ENCODE measurements around the gene LCE1D. TPM values are rescaled to one million over a fixed set of nuclear protein-coding genes. Genes with fewer than 3 reads are reported as not detected.

The LCE1D gene
- total RNA-seq, 1 experiment from 2014 or later: not detected

DNA sequence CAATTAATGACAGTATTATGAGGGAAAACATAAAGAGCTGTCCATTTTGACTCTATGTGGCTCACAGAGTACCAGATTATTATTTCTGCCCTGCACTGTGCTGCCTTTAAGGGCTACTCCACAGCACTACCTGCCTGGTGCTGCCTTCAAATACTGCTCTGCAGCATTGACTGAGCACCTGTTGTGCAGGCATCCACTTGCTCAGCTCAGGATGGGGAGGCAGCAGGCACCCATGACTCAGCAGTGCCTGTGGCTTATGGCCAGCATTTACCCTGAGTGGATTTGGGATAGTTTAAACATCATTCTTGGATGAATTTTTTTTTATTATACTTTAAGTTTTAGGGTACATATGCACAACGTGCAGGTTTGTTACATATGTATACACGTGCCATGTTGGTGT is 39.6 kb upstream of the LCE1D start:
- ChIA-PET POLR2A (interaction anchor here (0.7 to 1.2 kb wide), 5 partner anchors 10 to 115 kb away, joined by 3 to 4 read pairs (median 3); no protein-coding TSS in a partner anchor), CTCF (interaction anchor here (0.6 to 3.0 kb wide), 5 partner anchors 12 to 435 kb away, joined by 3 to 14 read pairs (median 4); no protein-coding TSS in a partner anchor)
- H3K4me1 Mint-ChIP-seq (ENCODE audit: insufficient read depth, unreplicated experiment): peaks cover 46% of the 10 kb centered on the region
- no peak overlapping the region for H3K4me3 Mint-ChIP-seq (ENCODE audit: unreplicated experiment)
- peak; percentile 79 for DNase-seq (ENCODE audit: unreplicated experiment)
- no TSS peak for BruUV-seq (replicated peaks)
- TF ChIP-seq, protein P1, sequence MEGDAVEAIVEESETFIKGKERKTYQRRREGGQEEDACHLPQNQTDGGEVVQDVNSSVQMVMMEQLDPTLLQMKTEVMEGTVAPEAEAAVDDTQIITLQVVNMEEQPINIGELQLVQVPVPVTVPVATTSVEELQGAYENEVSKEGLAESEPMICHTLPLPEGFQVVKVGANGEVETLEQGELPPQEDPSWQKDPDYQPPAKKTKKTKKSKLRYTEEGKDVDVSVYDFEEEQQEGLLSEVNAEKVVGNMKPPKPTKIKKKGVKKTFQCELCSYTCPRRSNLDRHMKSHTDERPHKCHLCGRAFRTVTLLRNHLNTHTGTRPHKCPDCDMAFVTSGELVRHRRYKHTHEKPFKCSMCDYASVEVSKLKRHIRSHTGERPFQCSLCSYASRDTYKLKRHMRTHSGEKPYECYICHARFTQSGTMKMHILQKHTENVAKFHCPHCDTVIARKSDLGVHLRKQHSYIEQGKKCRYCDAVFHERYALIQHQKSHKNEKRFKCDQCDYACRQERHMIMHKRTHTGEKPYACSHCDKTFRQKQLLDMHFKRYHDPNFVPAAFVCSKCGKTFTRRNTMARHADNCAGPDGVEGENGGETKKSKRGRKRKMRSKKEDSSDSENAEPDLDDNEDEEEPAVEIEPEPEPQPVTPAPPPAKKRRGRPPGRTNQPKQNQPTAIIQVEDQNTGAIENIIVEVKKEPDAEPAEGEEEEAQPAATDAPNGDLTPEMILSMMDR (IDR thresholded peaks at IDR 0.05; ENCODE audit: unreplicated experiment): no peak
- no peak overlapping the region for H3K27ac Mint-ChIP-seq (ENCODE audit: low read depth, unreplicated experiment)
- intact Hi-C loops (cut with micrococcal nuclease): no loop called here
- H3K36me3 Mint-ChIP-seq (ENCODE audit: insufficient read depth, unreplicated experiment): no peaks in the 10 kb centered on the region
- H3K27me3 Mint-ChIP-seq (ENCODE audit: insufficient read depth, unreplicated experiment): no peaks in the 10 kb centered on the region
- H3K9me3 Mint-ChIP-seq (ENCODE audit: unreplicated experiment): no peaks in the 10 kb centered on the region

DNA sequence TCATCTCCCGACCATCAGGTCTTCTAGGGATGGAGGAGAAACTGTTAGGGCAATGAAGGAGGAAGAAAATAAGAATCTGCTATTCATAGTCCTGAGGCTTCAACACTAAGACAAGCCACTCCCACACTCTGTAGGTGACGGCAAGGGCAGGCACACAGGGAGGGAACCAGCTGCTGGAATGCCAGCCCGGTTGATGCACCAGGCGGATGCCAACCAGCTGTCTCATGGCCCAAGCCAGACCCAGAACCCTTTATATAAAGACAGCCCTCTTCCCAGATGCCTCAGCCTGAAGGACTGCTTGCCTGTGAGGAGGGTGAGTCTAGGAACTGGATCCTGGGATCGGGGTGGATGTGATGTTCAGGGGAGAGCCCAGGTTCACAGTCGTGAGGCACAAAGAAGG is 38.8 kb upstream of the LCE1D start, which contains the start of gene KPRP:
TSS of gene KPRP (plus strand) at position 279 of the 400 bp plus-strand sequence. CDS start 1,564 bp downstream, outside the sequence.
- Mint-ChIP-seq H3K4me1 (ENCODE audit: insufficient read depth, unreplicated experiment) (peaks cover 45% of the 10 kb centered on the region), H3K4me3 (ENCODE audit: unreplicated experiment) (no peak within 1 kb of the TSS), H3K36me3 (ENCODE audit: insufficient read depth, unreplicated experiment) (no peaks in the 10 kb centered on the region), H3K27me3 (ENCODE audit: insufficient read depth, unreplicated experiment) (no peaks in the 10 kb centered on the region), H3K9me3 (ENCODE audit: unreplicated experiment) (no peaks in the 10 kb centered on the region), H3K27ac (ENCODE audit: low read depth, unreplicated experiment) (peak within 1 kb of the TSS; percentile 59)
- CTCF ChIA-PET: interaction anchor here (0.6 to 4.6 kb wide), 6 partner anchors 11 to 382 kb away, joined by 3 to 57 read pairs (median 4); partner anchors contain the start of gene LCE1F
- BruUV-seq (replicated peaks): no TSS peak
- intact Hi-C loops (cut with micrococcal nuclease): no loop called here
- POLR2A ChIA-PET: interaction anchor here (0.8 to 2.6 kb wide), 4 partner anchors 11 to 114 kb away, joined by 3 to 16 read pairs (median 7); no protein-coding TSS in a partner anchor
- DNase-seq (ENCODE audit: unreplicated experiment): no peak
- TF ChIP-seq, protein P1 (IDR thresholded peaks at IDR 0.05; ENCODE audit: unreplicated experiment): no peak

DNA sequence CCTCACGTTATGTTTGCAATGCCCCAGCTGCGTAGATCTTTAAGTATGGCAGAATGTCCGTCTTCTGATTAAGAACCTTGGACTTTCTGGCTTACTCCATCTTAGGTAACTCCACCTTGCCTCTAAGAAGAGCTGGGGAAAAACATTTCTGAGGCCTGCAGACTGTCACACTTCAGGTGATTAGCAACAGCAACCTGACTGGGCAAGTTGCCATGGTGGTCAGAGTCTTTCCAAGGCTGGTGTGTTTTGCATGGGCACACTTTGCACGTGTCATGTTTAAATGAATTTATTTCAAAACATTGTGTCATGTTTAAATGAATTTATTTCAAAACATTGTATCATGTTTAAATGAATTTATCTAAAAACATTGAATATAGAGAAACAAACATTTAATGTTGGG is 37.9 kb upstream of the LCE1D start:
- CTCF ChIA-PET: interaction anchor here (0.6 to 4.6 kb wide), 6 partner anchors 10 to 383 kb away, joined by 3 to 57 read pairs (median 4); no protein-coding TSS in a partner anchor
- POLR2A ChIA-PET: interaction anchor here (0.6 to 2.6 kb wide), 5 partner anchors 10 to 455 kb away, joined by 3 to 16 read pairs (median 5); partner anchors contain the start of gene LCE1E
- no peak overlapping the region for H3K4me3 Mint-ChIP-seq (ENCODE audit: unreplicated experiment)
- TF ChIP-seq, protein P1 (IDR thresholded peaks at IDR 0.05; ENCODE audit: unreplicated experiment): no peak
- H3K9me3 Mint-ChIP-seq (ENCODE audit: unreplicated experiment): no peaks in the 10 kb centered on the region
- no peaks in the 10 kb centered on the region for H3K36me3 Mint-ChIP-seq (ENCODE audit: insufficient read depth, unreplicated experiment)
- peaks cover 41% of the 10 kb centered on the region for H3K4me1 Mint-ChIP-seq (ENCODE audit: insufficient read depth, unreplicated experiment)
- no peak overlapping the region for H3K27ac Mint-ChIP-seq (ENCODE audit: low read depth, unreplicated experiment)
- intact Hi-C loops (cut with micrococcal nuclease): no loop called here
- BruUV-seq (replicated peaks): no TSS peak
- DNase-seq (ENCODE audit: unreplicated experiment): peak; percentile 63
- no peaks in the 10 kb centered on the region for H3K27me3 Mint-ChIP-seq (ENCODE audit: insufficient read depth, unreplicated experiment)

DNA sequence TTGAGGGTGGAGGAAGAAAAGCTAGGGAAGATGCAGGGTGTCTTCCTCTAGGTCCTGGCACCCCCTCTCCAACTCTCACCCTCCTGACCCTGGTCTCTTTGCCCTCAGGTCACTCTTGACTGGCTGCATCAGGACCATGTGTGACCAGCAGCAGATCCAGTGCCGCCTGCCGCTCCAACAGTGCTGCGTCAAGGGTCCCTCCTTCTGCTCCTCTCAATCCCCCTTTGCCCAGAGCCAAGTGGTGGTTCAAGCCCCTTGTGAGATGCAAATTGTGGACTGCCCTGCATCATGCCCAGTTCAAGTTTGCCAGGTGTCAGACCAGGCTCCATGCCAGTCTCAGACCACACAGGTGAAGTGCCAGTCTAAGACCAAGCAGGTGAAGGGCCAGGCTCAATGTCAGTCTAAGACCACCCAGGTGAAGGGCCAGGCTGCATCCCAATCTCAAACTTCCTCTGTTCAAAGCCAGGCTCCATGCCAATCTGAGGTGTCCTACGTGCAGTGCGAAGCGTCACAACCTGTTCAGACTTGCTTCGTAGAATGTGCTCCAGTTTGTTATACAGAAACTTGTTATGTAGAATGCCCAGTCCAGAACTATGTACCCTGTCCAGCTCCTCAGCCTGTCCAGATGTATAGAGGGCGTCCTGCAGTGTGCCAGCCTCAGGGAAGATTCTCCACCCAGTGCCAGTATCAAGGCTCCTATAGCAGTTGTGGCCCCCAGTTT is 36.9 kb upstream of the LCE1D start:
- peak overlapping the region; percentile 31 for H3K27ac Mint-ChIP-seq (ENCODE audit: low read depth, unreplicated experiment)
- ChIA-PET POLR2A (interaction anchor here (0.7 to 2.6 kb wide), 3 partner anchors 10 to 26 kb away, joined by 3 to 16 read pairs (median 4); no protein-coding TSS in a partner anchor), CTCF (interaction anchor here (0.6 to 4.6 kb wide), 8 partner anchors 9 to 433 kb away, joined by 3 to 57 read pairs (median 4); no protein-coding TSS in a partner anchor)
- H3K4me1 Mint-ChIP-seq (ENCODE audit: insufficient read depth, unreplicated experiment): peaks cover 41% of the 10 kb centered on the region
- intact Hi-C loops (cut with micrococcal nuclease): loop anchor here (10.0 kb wide), 1 partner anchor 435 kb away; no protein-coding TSS in a partner anchor
- no peaks in the 10 kb centered on the region for H3K27me3 Mint-ChIP-seq (ENCODE audit: insufficient read depth, unreplicated experiment)
- H3K9me3 Mint-ChIP-seq (ENCODE audit: unreplicated experiment): no peaks in the 10 kb centered on the region
- peak; percentile 88 for DNase-seq (ENCODE audit: unreplicated experiment)
- peak overlapping the region; percentile 22 for H3K4me3 Mint-ChIP-seq (ENCODE audit: unreplicated experiment)
- H3K36me3 Mint-ChIP-seq (ENCODE audit: insufficient read depth, unreplicated experiment): no peaks in the 10 kb centered on the region
- no TSS peak for BruUV-seq (replicated peaks)
- TF ChIP-seq, protein P1 (IDR thresholded peaks at IDR 0.05; ENCODE audit: unreplicated experiment): no peak

Measured in MCF 10A (cell line).